ENCODE measurements around the gene ATP1B3. TPM values are rescaled to one million over a fixed set of nuclear protein-coding genes. Genes with fewer than 3 reads are reported as not detected.

Gene ATP1B3
- total and polyA plus RNA-seq, 9 of the 15 experiments (the other 6 are each of a cell fraction or from before 2014, with no cell fraction given) = 48.3 to 202 (median 123) TPM

DNA sequence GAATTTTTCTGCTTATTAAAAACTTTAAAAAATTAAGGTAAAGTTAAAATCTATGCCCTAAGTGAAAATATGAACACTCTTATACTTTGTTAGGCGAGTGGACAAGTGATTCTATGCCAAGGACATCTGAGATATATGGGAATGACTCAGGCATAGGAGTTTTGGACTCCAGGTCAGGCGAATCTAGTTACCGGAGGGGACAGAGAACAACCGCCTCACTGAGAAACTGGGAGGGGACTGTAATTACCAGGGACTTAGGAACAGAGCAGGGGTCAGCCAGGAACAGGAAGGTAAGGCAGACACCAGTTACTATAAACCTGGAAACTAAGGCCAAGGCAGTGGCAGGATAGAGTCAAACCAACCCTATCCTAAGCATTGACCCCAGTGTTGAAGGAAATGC lies 16.8 kb upstream of the ATP1B3 start:
- peak overlapping the region; percentile 57 for H2AFZ ChIP-seq (ENCODE audit: low read depth, low read length)
- ATAC-seq = peak; percentile 25
- CTCF ChIA-PET (ENCODE audit: low intra/inter-chr PET ratio) = no interaction called here
- no peaks in the 10 kb centered on the region for H3K36me3 ChIP-seq (ENCODE audit: control insufficient read depth, insufficient read depth, low read length)
- H3K27me3 ChIP-seq (ENCODE audit: control insufficient read depth in 2 of 2, insufficient read depth in 2 of 2, low read length in 2 of 2) = no peaks in the 10 kb centered on the region
- no peak overlapping the region for H3K27ac ChIP-seq (ENCODE audit: extremely low read depth, low read depth, low read length)
- 46% methylated on average over 4 of the region's 4 CpGs for WGBS (ENCODE audit: insufficient coverage, low coverage, missing lambda C conversion rate)
- TF ChIP-seq ZFP36 (IDR thresholded peaks at IDR 0.05; ENCODE audit: low read depth, low read length, partially characterized antibody) = no peak
- no peak for TF ChIP-seq NR2C2 (CRISPR knock-in tag; IDR thresholded peaks at IDR 0.05)
- peak; percentile 7; the same call in 1 of the 2 replicates for TF ChIP-seq NR2C2 (tag; IDR thresholded peaks at IDR 0.05)
- DNase-seq (ENCODE audit: extremely low read depth in 1 of 4, low spot score in 3 of 4) = no peak
- peaks cover 0 to 35% of the 10 kb centered on the region in 2 experiments; a peak in 4 of 5 replicates for H3K4me1 ChIP-seq (replicated peaks in 1 of 2; ENCODE audit: control insufficient read depth in 2 of 2, insufficient read depth in 2 of 2, low read length in 2 of 2)
- no peak overlapping the region for H3K4me3 ChIP-seq
- H3K9me3 ChIP-seq (replicated peaks; ENCODE audit: control insufficient read depth, insufficient read depth, low read depth, low read length) = no peaks in the 10 kb centered on the region
- no peaks in the 10 kb centered on the region for H4K20me1 ChIP-seq (replicated peaks; ENCODE audit: control insufficient read depth, insufficient read depth, low read length)
- no peak for FAIRE-seq
- no peaks in the 10 kb centered on the region for H3K9me1 ChIP-seq (ENCODE audit: control insufficient read depth, insufficient read depth, low read length)
- H3K4me2 ChIP-seq (ENCODE audit: insufficient read depth, low read length) = no peak overlapping the region
- in situ Hi-C loops (cut with MboI) (no loop called here), intact Hi-C loops (cut with micrococcal nuclease) (no loop called here)
- no peaks in the 10 kb centered on the region for H3K79me2 ChIP-seq (ENCODE audit: control insufficient read depth, insufficient read depth, low read length)
- POLR2A ChIA-PET = interaction anchor here (2.1 kb wide), 1 partner anchor 16 kb away, joined by 12 read pairs; the partner anchor contains the start of gene ATP1B3
- no TSS peak for BruUV-seq (replicated peaks)
- no peak overlapping the region; a peak in 1 of 4 replicates for H3K9ac ChIP-seq (ENCODE audit: insufficient read depth in 1 of 2, low read depth in 2 of 2, low read length in 2 of 2)

DNA sequence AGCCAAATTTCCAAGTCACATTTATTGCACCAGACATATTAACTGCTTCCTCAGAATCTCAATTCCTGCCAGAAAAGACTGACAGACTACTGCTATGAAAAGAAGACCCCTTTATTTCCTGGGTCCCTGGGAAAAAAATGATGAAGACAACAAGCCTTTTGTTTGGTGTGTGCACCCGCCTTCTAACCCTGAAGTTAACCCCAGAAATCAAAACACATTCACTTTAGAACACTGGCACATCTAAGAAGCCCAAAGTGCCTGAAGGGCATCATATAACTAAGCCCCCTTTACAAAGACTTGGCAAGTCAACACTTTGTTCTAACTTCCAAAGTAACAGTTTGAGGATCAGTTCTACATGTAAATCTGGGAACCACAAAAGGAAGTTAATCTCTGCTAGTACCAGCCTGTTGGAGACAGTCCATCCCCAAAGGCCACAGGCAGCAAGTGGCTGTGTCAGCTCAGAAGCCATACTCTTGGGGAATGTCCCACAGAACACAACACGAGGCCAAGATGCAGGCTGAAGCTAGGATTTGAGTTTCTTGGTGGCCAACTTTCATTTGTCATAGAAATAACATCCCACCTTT lies 16.3 kb upstream of the ATP1B3 start:
- no peaks in the 10 kb centered on the region for H3K9me1 ChIP-seq (ENCODE audit: control insufficient read depth, insufficient read depth, low read length)
- no peak overlapping the region for H3K4me3 ChIP-seq
- no peak overlapping the region for H3K4me2 ChIP-seq (ENCODE audit: insufficient read depth, low read length)
- no peak overlapping the region for H3K9ac ChIP-seq (ENCODE audit: insufficient read depth in 1 of 2, low read depth in 2 of 2, low read length in 2 of 2)
- no peaks in the 10 kb centered on the region for H3K79me2 ChIP-seq (ENCODE audit: control insufficient read depth, insufficient read depth, low read length)
- TF ChIP-seq KDM1A (IDR thresholded peaks at IDR 0.05) = peak; percentile 63 to 66; a peak in 3 of 4 replicates
- no peak for TF ChIP-seq NR2C1 (IDR thresholded peaks at IDR 0.05)
- peak; percentile 45; the same call in 1 of the 2 replicates for TF ChIP-seq NR2C1 (tag; IDR thresholded peaks at IDR 0.05)
- TF ChIP-seq PRPF4 (IDR thresholded peaks at IDR 0.05; ENCODE audit: insufficient read depth, low read depth, low read length, poor library complexity, severe bottlenecking) = no peak
- H3K36me3 ChIP-seq (ENCODE audit: control insufficient read depth, insufficient read depth, low read length) = no peaks in the 10 kb centered on the region
- POLR2A ChIA-PET = interaction anchor here (1.3 to 2.5 kb wide), 3 partner anchors 9 to 16 kb away, joined by 3 to 12 read pairs (median 11); partner anchors contain the start of gene ATP1B3
- BruUV-seq (replicated peaks) = no TSS peak
- ATAC-seq = peak; percentile 56
- H3K27ac ChIP-seq (ENCODE audit: extremely low read depth, low read depth, low read length) = no peak overlapping the region
- peak overlapping the region; percentile 97 for H2AFZ ChIP-seq (ENCODE audit: low read depth, low read length)
- CTCF ChIA-PET (ENCODE audit: low intra/inter-chr PET ratio) = no interaction called here
- no peaks in the 10 kb centered on the region for H3K9me3 ChIP-seq (replicated peaks; ENCODE audit: control insufficient read depth, insufficient read depth, low read depth, low read length)
- intact Hi-C loops (cut with micrococcal nuclease) = no loop called here
- DNase-seq (ENCODE audit: extremely low read depth in 1 of 4, low spot score in 3 of 4) = no peak
- 58% methylated on average over 2 of the region's 2 CpGs for WGBS (ENCODE audit: insufficient coverage, low coverage, missing lambda C conversion rate)
- peaks cover 0 to 35% of the 10 kb centered on the region in 2 experiments; a peak in 4 of 5 replicates for H3K4me1 ChIP-seq (replicated peaks in 1 of 2; ENCODE audit: control insufficient read depth in 2 of 2, insufficient read depth in 2 of 2, low read length in 2 of 2)
- no peak for FAIRE-seq
- no peaks in the 10 kb centered on the region for H3K27me3 ChIP-seq (ENCODE audit: control insufficient read depth in 2 of 2, insufficient read depth in 2 of 2, low read length in 2 of 2)
- no peaks in the 10 kb centered on the region for H4K20me1 ChIP-seq (replicated peaks; ENCODE audit: control insufficient read depth, insufficient read depth, low read length)
- in situ Hi-C loops (cut with MboI) = no loop called here
